ENCODE measurements around the gene BCL2.
"Not testable (repeated sequence)": the region's sequence is repeated elsewhere in the genome, so short reads cannot be mapped to it uniquely, and the experiment has no call there.

The BCL2 gene

DNA sequence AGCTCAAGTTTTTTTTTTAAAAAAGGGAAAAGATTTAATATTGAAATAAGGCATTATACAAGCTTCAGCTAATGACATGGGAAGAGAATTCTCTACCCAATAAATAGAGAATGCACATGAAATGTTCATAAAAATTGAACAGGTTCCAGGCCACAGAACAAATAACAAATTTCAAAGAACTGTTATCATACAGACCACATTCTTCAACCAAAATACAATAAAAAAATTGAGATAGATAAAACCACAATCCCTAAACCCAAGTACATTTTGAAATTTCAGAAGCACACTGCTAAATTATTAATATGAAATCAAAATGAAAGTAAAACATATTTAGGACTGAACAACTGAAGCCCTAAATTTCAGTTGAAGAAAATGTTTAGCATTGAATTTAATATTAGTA, 89.6 kb downstream of the BCL2 start:
- no peak for DNase-seq

DNA sequence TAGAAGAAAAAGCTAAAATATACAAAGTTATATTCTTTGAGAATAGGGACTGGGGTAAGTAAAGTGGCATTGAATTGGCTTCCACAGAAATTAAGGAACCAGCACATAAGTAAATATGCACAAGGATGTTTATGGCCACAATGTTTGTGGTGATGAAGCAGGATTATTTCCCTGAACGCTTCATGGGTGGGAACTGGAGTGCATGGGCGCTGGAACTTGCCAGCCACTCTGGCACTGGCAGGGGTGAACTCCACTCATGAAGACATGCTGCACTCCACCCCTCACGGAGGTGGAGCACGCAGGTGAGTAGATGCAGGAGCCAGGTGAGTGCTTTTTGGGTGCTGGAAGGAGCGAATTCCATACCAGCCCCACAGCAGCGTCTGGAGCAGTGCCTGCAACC, 94.1 kb downstream of the BCL2 start:
- DNase-seq, result no peak

DNA sequence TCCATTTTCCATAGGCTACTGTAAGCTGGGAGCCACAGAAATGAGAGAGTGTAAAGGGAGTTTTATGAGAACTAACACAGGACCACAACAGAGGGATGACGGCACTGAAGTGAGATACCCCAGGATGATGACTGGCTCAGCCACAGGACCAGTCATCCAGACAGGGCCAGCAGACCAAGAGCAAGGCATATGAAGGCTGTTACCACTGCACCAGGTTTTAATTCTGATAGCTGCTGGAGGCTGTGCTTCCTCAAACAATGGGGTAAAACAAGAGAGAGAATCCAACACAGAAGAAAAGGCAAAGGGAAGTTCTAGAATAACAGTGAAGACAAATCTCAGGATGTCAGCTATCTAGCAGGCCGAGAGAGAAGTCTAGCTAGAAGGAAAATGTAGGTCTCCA, 94.9 kb downstream of the BCL2 start:
- peak; percentile 69 for DNase-seq

DNA sequence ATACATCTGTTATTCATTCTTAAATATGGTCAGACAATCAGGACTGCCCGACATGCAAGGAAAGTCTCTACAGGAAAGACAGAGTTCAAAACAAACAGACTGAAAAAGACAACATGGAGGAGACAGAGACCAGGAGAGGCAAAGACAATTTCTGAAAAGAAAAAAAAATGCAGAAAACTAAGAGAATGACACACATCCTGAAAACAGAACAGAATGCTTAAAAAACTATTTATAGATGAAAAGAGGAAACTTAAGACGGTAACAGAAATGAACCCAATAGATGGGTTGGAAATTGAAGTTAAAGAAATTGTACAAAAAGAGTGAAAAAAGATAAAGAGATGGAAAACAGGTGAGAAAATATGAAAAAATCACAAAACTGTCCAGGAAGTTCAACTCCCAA, 95.7 kb downstream of the BCL2 start:
- no peak for DNase-seq

DNA sequence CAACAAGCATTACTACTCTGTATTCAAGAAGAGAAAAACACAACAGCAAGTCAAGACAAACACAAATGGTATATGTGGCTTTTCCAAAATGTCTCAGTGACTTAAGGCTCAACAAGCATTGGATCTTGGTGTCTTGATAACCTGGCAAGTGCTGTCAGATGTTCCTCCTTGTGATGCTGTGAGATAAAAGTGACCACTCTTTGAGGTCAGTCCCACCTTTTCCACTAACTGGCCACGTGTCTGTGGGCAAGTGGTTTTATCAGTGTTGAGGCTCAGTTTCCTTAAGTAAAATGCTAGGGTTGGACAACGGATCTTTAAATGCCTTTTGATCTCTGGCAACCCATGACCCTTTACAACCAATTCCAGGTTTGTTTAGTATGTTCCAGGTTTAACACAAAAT, 98.7 kb downstream of the BCL2 start:
- no peak for DNase-seq

DNA sequence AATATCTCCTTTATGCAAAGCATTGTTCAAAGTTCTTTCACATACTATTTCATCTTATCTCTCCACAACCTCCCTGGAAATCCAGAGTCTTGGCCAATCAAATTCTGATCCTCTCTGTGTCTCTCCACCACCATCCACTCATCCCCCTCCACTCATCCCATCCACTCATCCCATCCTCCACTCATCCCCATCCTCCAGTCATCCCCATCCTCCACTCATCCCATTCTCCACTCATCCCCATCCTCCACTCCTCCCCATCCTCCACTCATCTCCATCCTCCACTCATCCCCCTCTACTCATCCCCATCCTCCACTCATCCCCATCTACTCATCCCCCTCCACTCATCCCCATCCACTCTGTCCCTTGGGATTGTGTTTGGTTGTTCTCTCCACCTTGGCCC, 101.1 kb downstream of the BCL2 start:
- DNase-seq, result no peak

DNA sequence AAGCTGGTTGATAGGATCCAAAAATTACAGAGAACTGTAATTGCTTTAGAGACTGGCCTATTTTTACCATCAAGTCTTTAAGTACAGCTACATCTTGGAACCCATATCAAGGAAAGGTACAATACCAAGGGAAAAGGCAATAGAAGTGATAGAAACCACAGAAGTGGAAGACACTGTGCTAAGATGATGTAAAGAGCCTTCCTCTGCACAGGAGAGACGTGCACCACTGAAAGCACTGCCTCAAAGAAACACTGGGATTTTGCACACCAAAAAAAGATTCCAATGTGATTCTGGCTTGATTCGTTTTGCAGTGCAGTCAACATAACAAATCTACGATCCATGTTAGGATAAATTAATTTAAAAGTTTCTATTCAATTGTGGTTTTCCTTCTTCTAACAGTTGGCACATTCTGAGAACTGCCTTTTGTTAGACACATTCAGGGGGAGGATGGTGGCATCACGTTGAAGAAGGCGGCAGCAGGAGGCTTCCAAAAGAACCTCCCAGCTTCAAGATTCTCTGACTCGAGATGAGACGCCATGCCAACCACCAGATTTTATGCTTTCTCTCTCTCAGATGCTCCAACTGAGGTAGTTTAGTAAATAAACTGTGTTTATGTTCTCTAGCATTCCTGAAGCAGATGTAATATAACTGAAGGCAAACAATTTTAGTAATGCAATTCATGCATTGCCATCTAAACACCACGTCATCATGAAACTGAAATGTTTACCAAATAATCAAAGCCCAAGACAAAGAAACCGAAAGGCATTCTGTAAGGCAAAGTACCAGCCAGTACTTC, 102.9 kb downstream of the BCL2 start:
- DNase-seq, result no peak

DNA sequence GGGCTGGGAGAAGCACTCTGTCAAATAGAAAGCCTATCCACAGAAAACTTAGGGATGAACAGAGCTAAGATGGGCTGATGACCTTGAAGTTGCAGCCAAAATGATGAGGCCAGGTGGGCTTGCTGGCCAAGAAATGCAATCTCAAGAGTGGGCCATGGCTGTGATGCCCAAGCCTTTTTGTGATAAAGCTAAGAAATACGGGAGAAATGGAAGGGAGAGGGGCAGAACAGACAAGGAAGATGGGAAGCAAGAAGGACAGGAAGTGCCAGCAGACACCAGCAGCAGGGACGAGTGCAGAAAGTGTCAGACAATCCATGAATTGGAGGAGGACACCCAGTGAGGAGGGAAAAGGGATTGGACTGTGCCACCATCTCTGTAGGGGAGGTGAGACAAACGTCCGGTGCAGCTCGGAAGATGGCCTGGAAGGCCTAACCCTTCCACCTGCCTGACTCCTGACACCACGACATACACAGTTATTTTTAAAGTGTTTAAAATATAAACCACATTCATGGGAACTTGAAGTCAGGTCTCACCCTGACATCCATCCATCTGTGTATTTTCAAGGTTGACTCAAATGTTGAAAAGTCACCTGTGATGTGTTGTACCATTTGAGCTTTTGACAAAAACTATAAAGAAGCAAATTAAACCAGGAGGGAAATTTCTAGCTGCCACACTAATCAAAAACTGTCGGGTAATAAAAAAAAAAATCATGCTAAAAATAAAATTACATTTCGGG, 105.5 kb downstream of the BCL2 start:
- DNase-seq, result no peak

DNA sequence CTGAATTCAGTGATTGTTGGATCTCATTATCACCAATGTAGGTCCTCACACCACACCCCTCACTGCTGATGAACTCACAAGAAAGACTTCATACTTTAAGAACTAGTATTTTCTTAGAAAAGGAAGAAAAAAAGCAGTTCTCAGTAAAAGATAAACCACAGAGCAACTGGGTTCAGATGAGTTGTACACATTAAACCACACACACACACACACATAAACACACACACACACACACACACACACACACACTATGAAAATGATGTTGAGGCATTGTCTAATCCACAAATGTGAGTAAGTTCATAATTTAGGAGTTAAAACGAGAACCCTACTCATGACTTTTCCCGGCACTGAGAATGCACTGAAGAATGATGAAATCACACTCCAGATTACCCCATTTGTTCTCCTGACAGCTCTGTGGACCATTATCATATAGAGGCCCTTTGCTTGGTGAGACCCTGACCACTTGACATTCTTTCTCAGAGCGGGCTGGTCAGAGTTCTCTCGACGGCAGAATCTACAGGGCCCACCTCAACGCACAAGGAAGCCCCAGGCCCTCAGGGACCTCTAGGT, 106.2 kb downstream of the BCL2 start:
- peak; percentile 52 for DNase-seq

DNA sequence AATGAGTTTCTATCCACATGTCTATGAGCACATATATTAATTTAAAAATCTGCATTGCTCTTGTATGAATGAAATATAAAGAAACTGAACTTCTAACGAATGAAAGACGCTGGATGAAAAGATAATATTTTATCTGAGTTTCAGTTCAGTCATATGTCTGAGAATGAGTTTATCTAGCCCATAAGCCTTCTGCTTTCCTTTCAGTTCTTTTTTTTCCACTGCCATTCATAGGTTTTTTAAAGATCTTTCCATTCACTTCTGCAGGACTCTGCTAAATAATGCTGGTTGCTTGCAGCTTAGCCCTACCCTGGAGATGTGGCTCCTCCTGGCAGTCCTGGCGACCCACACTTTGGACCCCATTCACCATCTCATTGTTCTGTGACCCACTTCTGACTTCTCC, 109.0 kb downstream of the BCL2 start:
- no peak for DNase-seq

DNA sequence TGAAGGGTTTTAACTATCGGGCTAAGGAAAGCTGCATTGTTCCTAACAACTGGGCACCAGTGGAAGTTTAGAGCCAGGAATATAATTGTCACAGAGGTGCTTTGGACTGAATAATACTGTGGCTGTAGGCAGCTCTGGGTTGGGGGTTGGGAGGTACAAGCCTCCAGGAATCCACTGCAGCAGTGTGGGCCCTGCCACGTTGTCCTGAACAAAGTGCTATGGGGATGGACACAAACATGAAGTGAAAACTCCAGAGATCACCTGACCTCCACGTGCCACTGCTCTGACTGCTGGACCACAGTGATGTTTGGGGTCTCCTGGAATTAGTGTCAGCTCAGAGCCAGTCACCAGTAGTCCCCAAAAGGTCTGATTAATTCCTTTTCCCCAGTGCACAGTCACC, 110.9 kb downstream of the BCL2 start:
- no peak for DNase-seq

DNA sequence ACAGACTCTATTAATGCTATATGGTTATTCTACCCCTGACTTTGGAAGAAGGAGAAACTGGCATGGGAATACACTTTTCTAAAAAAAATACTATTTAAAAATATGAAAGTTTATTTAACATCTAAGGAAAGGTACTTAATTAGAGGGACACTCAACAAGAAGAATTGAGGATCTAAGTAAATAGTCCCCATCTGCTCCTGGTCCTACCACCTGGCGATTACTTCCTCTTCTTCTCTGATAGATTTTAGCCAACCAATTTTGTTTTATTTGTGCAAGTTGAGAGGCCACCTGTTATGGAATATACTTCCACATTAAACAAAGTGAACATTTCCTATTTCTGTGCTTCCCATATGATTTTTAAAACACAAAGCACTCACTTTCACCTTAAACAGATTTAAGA, 111.7 kb downstream of the BCL2 start:
- no peak for DNase-seq

DNA sequence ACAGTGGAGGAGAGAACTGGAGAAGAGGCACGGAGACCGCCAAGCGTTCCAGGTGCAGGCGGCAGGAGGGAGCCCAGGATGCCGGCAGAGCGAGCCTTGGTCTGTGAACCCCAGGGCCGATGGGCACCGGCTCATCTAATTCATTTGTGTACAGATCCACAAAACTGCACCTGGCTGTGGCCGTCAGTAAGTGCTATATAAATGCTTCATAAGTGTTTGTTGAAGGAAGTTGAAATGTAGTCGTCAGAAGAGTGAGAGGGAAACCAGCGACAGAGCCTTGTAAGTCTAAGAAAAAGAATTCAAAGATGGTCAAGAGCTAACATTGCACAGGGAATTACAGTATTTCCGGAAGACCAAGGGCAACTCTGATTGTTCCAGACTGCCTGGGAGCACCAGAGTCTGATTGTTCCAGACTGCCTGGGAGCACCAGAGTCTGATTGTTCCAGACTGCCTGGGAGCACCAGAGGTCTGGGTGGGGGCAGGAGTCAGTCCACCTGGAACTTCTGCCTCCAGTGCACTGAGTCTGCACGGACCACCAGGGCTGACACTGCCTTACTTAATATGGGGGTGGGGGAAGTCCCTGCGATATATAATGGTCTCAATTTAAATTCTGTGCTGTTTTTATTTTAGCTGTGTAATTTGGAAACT, 112.3 kb downstream of the BCL2 start:
- no peak for DNase-seq

DNA sequence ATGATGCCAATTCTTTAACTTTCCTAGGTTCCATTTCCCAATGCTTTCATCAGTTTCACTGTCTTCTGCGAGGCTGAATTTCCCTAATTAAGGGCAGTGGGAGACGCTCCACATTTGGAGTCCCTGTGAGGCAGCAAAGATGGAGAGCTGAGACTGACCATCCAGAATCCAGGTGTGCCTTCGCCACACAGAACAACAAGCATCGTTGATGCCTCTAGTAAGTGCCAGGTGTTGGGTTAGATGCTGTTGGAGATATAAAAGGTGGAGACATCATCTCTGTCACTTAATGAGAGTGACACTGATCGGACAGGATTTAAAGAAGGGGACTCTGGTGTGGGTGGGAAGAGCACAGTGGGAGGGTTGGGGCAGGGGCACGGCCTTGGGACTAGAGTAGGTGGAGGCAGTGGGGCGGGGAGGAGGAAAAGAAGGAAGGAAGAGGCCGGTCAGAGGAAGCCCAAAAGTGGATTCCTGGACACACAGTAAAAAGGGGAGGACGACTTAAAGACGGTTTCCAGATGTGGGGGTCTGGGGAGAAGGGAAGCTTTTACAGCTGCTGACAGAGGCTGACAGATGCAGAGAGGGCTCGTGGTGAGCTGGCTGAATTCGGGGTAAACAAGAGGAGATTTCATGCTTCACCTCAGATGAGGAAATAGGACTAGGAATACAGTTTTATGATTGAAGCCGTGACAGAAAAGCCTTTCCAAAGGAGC, 113.0 kb downstream of the BCL2 start:
- no peak for DNase-seq

DNA sequence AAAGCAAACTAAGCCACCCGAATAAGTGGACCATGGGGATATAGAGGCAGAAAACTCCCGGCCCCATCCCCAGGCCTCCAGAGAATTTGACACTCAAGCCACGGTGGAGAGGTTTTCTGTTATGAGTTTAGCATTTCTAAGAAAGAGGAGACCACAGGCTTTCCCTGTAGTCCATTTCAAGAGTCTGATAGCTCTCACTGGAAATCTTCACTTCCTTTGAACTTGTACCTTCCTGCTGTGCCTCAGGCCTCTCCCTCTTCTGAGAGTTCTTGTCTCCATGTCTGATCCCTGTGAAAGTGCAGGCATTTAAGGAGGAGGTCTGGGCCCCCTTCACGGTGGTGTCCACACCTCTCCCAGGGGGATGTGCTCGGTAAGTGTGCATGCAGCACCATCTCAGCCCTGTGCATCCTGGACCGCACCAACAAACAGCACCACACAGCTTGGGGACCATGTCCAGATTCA, 113.7 kb downstream of the BCL2 start:
- no peak for DNase-seq

DNA sequence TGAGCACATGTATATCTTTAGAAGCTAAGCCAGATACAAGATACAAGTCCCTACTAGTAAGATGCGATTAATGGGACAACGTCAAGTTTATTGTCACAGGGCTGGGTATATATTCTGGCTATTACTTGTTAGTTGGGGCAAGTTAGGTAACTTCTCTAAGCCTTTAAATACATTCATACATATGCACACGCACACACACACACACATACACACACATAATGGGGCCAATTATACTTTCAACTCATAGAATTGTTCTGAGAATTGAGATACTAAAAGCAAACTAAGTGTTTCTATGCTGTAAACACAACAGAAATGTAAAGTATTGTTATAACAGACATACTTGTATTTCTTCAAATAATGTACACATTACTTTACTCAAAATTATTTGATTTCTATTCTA, 116.1 kb downstream of the BCL2 start:
- no peak for DNase-seq

DNA sequence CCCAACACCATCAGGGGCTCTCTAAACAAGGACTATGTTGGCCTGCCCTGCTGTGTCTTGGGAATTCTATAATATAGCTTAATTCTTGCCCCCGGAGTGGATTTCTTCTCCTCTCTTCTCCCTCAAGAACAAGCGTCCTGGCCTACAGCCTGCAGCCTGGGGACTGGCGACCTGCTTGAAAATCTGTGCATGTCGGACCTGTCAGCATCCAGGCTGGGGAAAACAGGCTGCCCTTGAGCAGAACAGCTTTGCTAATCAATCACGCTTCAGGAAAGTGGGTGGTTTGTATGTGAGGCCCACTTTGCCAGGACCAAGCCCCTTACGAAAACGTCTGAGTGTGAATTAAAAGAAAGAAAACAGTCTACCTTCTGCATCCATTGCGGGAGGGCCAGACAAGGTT, 116.7 kb downstream of the BCL2 start:
- no peak for DNase-seq

DNA sequence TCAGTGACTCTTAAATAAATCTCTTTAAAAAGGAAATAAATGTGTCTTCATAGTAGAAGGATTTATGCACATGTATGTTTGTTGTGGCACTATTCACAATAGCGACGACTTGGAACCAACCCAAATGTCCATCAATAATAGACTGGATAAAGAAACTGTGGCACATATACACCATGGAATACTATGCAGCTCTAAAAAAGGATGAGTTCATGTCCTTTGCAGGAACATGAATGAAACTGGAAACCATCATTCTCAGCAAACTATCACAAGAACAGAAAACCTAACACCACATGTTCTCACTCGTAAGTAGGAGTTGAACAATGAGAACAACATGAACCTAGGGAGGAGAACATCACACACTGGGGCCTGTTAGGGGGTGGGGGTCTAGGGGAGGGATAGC, 118.1 kb downstream of the BCL2 start:
- not testable (repeated sequence) for DNase-seq

DNA sequence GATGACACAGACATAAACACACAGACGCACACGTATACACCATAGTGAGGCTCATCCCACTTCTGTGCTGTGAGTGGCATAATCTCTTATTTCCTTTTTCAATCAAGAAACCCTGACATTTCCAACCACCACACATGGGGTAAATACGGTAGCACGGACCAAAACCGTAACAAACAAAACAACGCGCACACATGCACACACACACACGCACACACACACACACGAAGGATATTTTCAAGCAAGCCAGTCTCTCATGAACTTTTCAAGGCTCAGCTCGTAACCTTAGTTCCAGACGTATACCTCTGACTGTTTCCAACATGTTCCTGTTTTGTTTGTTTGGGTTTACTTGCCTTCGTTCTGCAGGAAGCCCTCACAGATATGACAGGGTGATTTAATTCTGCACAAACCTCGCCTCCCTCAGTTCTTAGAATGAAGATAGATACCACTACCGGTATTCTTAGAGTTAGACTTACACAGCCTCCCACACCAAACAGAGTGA, 119.8 kb downstream of the BCL2 start:
- DNase-seq, result peak; percentile 35

DNA sequence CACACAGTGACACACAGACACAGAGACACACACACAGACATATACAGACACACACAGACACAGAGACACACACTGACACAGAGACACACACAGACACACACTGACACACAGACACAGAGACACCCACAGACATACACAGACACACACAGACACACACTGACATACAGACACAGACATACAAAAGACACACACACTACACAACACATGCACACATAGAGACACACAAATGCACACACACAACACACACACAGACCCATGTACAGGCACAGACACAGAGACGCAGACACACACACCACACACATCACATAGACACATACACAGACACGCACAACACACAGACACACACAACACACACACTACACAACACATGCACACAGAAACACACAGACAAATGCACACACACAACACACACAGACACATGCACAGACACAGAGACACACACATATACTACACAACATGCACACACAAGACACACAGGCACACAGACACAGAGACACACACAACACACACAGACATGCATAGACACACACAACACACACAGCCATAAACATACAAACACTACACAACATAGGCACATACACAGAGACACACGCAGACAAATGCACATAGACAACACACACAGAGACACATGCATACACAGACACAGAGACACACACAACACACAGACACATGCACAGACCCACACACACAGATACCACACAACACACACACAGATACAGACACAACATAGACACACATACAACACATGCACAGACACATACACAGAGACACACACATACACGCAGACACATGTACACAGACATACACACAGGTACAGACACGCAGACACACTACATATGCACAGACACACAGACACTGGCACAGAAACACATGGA, 120.5 kb downstream of the BCL2 start:
- DNase-seq, result no peak

DNA sequence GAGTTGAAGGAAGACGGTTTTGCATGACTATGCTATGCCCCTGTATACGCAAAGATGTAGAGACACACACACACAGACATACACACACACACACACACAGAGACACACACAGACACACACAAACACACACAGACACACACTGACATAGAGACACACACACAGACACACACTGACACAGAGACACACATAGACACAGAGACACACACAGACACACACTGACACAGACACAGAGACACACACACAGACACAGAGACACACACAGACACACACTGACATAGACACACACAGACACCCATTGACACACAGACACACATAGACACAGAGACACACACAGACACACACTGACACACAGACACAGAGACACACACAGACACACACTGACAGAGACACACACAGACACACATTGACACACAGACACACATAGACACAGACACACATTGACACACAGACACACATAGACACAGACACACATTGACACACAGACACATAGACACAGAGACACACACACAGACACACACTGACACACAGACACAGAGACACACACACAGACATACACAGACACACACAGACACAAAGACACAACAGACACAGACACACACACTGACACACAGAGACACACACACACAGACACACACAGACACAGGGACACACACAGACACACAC, 121.3 kb downstream of the BCL2 start:
- DNase-seq, result no peak

Measured in stimulated activated CD4-positive, alpha-beta T cell treated with anti-CD3 and anti-CD28 coated beads, Interleukin-15, amount 100 ng/mL, for 24 hours (primary cell).